ENCODE results near the gene SRPX2.
"Not testable (repeated sequence)": the region's sequence is repeated elsewhere in the genome, so short reads cannot be mapped to it uniquely, and the experiment has no call there.

Gene SRPX2

DNA sequence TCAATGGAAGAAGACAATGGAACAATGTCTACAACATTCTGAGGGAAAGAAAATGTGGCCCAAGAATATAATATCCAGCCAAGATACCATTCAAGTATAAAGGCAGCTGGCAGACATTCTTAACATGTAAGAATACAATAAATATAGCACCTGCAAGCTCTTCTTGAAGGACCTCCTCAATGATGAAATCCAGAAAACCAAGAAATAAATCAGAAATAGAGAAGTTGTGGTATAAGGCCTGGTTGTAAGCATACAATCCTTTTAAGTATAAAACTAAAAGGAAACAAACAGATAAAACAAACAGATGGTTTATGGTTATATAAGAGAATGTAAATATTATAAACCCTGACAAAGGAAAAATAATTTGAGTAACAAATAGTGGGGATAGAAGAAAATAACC is 54.6 kb downstream of the SRPX2 start:
- DNase-seq (ENCODE audit: low read depth, low spot score): no peak

DNA sequence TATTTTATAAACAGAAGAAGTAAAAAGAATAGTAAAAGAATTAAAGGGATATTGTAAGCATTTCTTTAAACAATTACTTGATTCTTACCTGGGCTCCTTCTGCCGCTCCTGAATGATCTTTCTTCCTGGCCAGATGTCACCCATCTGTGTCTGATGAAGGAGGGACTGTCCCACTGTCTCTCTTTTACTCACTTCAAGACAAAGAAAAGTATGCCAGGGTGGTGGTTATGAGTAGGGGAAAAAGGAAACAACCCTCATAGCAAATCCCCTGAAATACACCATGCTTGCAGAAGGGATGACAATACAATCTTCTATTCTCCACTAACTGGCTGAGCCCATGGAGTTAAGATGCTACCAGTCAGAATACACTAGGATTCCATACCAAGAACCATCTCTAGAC is 56.8 kb downstream of the SRPX2 start:
- DNase-seq (ENCODE audit: low read depth, low spot score): no peak

DNA sequence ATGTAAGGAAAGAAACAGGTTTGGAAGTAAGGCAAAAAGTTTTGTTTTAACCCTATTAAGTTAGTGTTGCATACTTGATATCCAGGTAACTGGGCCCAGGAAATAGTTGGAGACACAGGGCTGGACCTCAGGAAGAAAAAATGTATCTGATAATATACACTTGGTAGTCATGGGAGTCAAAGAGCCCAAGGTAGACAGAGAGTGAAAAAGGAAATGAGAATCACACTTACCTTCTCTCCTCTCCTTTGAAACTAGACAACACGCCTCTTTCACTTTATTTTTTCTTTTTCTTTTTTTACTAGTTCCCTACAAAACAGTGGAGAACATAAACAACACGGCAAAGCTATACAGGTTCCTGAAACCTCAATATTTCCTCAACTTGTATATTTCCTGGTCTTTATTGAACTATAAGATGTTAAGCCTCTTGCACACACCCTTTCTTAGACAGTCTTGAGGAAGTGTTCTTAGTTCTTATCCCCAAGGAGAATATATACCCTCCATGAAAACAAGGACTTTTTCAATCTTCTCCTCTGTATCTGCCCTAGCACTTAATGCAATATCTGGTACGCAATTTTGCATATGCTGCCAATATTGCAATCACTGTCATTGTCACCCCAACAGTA is 60.7 kb downstream of the SRPX2 start:
- no peak for DNase-seq (ENCODE audit: low read depth, low spot score)

DNA sequence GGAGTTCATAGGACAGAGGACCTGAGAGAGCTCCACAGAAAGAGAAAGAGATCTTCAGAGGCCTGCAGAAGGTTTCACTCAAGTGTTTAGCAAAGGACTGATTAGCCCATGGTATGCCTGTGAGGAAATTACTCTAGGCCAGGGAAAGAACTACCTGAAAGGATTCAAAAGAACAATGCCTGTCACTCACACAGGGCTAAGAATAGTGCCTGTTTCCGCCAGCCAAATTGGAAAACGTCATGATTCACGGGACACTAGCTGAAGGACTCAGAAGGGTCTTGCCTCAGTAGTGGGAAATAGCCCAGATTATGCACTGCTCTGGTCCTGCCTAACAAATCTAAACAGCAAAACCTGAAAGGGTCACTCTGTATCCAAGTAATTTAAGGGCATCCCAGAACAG is 66.8 kb downstream of the SRPX2 start:
- DNase-seq (ENCODE audit: low read depth, low spot score): no peak

DNA sequence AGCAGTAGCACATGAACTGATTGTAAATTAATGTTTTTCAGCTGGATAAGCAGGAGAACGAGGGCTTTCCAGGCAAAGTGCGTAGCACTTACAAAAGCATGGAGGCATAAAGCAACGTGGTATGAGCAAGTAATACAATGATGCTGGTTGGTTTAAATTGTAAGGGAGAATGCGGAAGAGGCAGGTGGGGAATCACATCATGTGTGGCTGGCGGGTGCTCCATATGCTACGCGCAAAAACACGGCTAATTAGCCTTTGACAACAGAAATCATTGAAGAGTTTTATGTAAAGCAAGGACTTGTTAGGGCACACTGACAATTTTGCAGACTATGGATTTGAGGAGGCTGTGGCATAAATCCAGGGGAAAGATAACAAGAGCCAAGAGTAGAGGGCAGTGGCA is 73.4 kb downstream of the SRPX2 start:
- no peak for DNase-seq (ENCODE audit: low read depth, low spot score)

DNA sequence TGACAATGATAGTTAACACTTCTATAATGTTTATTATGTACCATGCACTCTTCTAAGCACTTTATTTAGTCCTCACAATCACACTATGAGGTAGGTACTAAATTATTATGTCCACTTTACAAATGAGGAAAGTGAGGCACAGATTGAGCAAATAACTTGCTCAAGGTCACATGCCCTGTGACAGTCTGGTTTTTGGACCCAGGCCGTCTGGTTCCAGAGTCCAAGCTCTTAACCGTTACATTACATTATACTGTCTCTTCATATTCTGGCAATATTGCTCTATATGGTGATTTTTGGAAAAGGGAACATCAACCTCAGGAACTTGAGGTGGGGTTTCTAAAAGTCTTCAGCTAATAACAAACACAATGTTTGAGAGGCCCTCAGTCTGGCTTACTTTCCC is 75.1 kb downstream of the SRPX2 start:
- DNase-seq (ENCODE audit: low read depth, low spot score): no peak

DNA sequence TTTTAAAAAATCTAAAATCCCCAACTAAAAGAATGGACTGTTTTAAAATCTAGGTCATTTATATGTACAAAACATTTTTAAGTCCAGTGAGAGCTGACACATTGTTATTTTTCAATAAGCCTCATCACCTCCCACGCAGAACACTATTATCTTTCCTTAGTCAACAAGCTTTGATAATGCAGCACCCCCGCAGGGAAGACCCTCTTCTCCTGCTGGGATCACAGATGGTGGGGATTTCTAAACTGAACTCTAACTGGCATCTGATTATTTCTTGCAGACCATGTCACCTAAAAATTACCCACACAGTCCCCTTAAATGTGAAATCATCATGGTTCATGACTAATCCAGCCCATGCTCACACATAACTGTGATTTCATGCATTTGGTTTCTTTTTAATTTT is 76.3 kb downstream of the SRPX2 start:
- DNase-seq (ENCODE audit: low read depth, low spot score): peak; percentile 59

DNA sequence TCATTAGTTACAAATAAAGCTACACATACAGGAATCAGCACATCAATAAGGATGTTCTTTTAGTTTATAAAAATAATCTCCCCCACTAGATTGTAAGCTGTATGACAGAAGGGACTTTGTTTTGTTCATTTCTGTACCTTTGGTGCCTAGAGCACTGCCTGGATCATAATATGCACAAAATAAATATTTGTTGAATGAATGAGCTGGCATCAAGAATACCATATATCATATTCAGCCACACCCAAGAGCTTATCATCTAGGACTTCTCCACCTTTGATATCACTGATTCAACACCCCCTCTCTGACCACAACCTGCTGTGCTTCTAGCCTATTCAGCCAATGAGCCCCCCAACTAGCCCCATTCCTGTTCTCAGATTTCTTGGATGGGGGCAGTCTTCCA is 77.3 kb downstream of the SRPX2 start:
- DNase-seq (ENCODE audit: low read depth, low spot score): no peak

DNA sequence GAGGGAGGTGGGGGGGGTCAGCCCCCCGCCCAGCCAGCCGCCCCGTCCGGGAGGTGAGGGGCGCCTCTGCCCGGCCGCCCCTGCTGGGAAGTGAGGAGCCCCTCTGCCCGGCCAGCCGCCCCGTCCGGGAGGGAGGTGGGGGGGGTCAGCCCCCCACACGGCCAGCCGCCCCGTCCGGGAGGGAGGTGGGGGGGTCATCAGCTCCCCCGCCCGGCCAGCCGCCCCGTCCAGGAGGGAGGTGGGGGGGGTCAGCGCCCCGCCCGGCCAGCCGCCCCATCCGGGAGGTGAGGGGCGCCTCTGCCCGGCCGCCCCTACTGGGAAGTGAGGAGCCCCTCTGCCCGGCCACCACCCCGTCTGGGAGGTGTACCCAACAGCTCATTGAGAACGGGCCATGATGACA is 80.0 kb downstream of the SRPX2 start:
- not testable (repeated sequence) for DNase-seq (ENCODE audit: low read depth, low spot score)
